Colonic mucosa (tissue), 4 donors: Measurements from ENCODE around the gene ATXN7. TPM values are rescaled to one million over a fixed set of nuclear protein-coding genes. Genes with fewer than 3 reads are reported as not detected.

ENCODE experiments used
- DNase-seq: peaks from one replicate; pipeline ENCODE4 v3.0.0-alpha.2; 2020
- H3K27ac ChIP-seq: fragments of 200-600 bp; one replicate; pipeline ENCODE4 v1.8.0; 2021
- H3K27me3 ChIP-seq: fragments of 200-600 bp; one replicate; pipeline ENCODE4 v1.8.0; 2021
- H3K36me3 ChIP-seq: fragments of 200-600 bp; one replicate; pipeline ENCODE4 v1.8.0; 2021
- H3K4me1 ChIP-seq: fragments of 200-600 bp; one replicate; pipeline ENCODE4 v1.8.0; 2021; ENCODE audit warnings: mild to moderate bottlenecking
- H3K4me3 ChIP-seq: fragments of 200-600 bp; one replicate; pipeline ENCODE4 v1.8.0; 2021
- H3K9ac ChIP-seq, 2 donors: one replicate each; pipeline ENCODE4 v1.7.0; 2013; ENCODE audit warnings: control low read depth in 2 of 2, low read depth in 2 of 2, low read length in 2 of 2
- H3K9me3 ChIP-seq: fragments of 200-600 bp; one replicate; pipeline ENCODE4 v1.8.0; 2021
- CTCF ChIP-seq: fragments of 200-600 bp; IDR thresholded peaks from one replicate; pipeline ENCODE4 v1.8.0; 2022; ENCODE audit warnings: antibody characterized with exemption, mild to moderate bottlenecking
- intact Hi-C: fragments of 100-400 bp; cut with DNase I; formaldehyde crosslinking; loops from one replicate; pipeline ENCODE4 v1.14.1; 2022
- total RNA-seq, 2 donors: library from RNA; stranded (reverse); fragmentation: NEBNext Ultra II Directional in 1 of 2; extraction: Animal tissue kit (Norgen Biotek cat#: 25700) in 1 of 2; gene quantifications; one replicate each; pipeline ENCODE4 v1.2.1, GENCODE V29; 2021
- donor health status: healthy.
- donor health status: DM: no; HTN: no; CAD: no.
- donor health status: DM: no; HTN: no; CAD: no.

The ATXN7 gene
- total RNA-seq: 10 to 100 TPM; 22.9 to 31.6 TPM

GRCh38 chr3:63863150-63864007 lies at the start of gene ATXN7, which contains the start of gene THOC7:
Gene ATXN7 (plus strand): TSS chr3:63863867. CDS start chr3:63912599, 48,732 bp downstream.
Gene THOC7 (minus strand): TSS chr3:63863805. CDS start chr3:63863790, 15 bp downstream.
- DNase-seq: peak; percentile 73
- no peak for TF ChIP-seq CTCF
- no peaks in the 10 kb centered on the region for H3K4me1 ChIP-seq
- H3K27me3 ChIP-seq: no peaks in the 10 kb centered on the region
- peak within 1 kb of the TSS; percentile 94 for H3K4me3 ChIP-seq
- intact Hi-C loops: no loop called here
- no peaks in the 10 kb centered on the region for H3K36me3 ChIP-seq
- peak within 1 kb of the TSS; percentile 90 for H3K27ac ChIP-seq
- peak within 1 kb of the TSS; percentile 94 to 98 for H3K9ac ChIP-seq
- no peaks in the 10 kb centered on the region for H3K9me3 ChIP-seq

GRCh38 chr3:63814237-63814636 lies 49.4 kb upstream of the ATXN7 start:
- Histone ChIP-seq H3K27me3 (no peaks in the 10 kb centered on the region), H3K36me3 (no peaks in the 10 kb centered on the region), H3K4me3 (no peak overlapping the region), H3K27ac (no peak overlapping the region), H3K4me1 (no peaks in the 10 kb centered on the region), H3K9me3 (no peaks in the 10 kb centered on the region), H3K9ac (no peak overlapping the region)
- intact Hi-C loops: no loop called here
- DNase-seq: no peak
- TF ChIP-seq CTCF: no peak

- H3K36me3 ChIP-seq: no peaks in the 10 kb centered on the region
- intact Hi-C loops: no loop called here
Measured at GRCh38 chr3:63817225-63817624, 46.4 kb upstream of the ATXN7 start.

GRCh38 chr3:63818282-63819150 lies 45.2 kb upstream of the ATXN7 start:
- intact Hi-C loops: loop anchor here (2.0 kb wide), 1 partner anchor 468 kb away; no protein-coding TSS in a partner anchor
- H3K27me3 ChIP-seq: no peaks in the 10 kb centered on the region
- no peaks in the 10 kb centered on the region for H3K9me3 ChIP-seq
- H3K36me3 ChIP-seq: no peaks in the 10 kb centered on the region
- H3K9ac ChIP-seq: no peak overlapping the region
- no peaks in the 10 kb centered on the region for H3K4me1 ChIP-seq
- DNase-seq: peak; percentile 73
- H3K4me3 ChIP-seq: no peak overlapping the region
- TF ChIP-seq CTCF: peak; percentile 78
- no peak overlapping the region for H3K27ac ChIP-seq

More at GRCh38 chr3:63817225-63817624, 46.4 kb upstream of the ATXN7 start:
- H3K9me3 ChIP-seq: no peaks in the 10 kb centered on the region
- no peak for TF ChIP-seq CTCF
- no peak for DNase-seq
- no peaks in the 10 kb centered on the region for H3K4me1 ChIP-seq
- H3K27me3 ChIP-seq: no peaks in the 10 kb centered on the region
- no peak overlapping the region for H3K9ac ChIP-seq
- H3K27ac ChIP-seq: no peak overlapping the region
- H3K4me3 ChIP-seq: no peak overlapping the region

GRCh38 chr3:63819151-63819398 lies 44.6 kb upstream of the ATXN7 start, which contains the start of gene C3orf49:
Gene C3orf49 (plus strand): TSS chr3:63819299. CDS start chr3:63819472, 173 bp downstream.
- H3K36me3 ChIP-seq: no peaks in the 10 kb centered on the region
- TF ChIP-seq CTCF: no peak
- no peak within 1 kb of the TSS for H3K4me3 ChIP-seq
- H3K27me3 ChIP-seq: no peaks in the 10 kb centered on the region
- H3K4me1 ChIP-seq: no peaks in the 10 kb centered on the region
- no peak within 1 kb of the TSS for H3K9ac ChIP-seq
- intact Hi-C loops: loop anchor here (2.0 kb wide), 1 partner anchor 468 kb away; no protein-coding TSS in a partner anchor
- DNase-seq: no peak
- no peaks in the 10 kb centered on the region for H3K9me3 ChIP-seq
- no peak within 1 kb of the TSS for H3K27ac ChIP-seq
